Lower leg skin (tissue), 3 donors: ENCODE data around the gene CNTN4.

Experiments used
- CTCF ChIP-seq, 3 donors: fragments of 450-650 bp; IDR thresholded peaks; one replicate each; pipeline ENCODE4 v1.5.1; 2016; ENCODE audit warnings: antibody characterized with exemption in 3 of 3, mild to moderate bottlenecking in 3 of 3, moderate library complexity in 2 of 3
- POLR2A ChIP-seq, 2 donors: fragments of 450-650 bp; IDR thresholded peaks; one replicate each; pipeline ENCODE4 v1.6.1; 2016 to 2017; ENCODE audit warnings: antibody characterized with exemption in 2 of 2, mild to moderate bottlenecking in 1 of 2, moderate library complexity in 1 of 2

DNA sequence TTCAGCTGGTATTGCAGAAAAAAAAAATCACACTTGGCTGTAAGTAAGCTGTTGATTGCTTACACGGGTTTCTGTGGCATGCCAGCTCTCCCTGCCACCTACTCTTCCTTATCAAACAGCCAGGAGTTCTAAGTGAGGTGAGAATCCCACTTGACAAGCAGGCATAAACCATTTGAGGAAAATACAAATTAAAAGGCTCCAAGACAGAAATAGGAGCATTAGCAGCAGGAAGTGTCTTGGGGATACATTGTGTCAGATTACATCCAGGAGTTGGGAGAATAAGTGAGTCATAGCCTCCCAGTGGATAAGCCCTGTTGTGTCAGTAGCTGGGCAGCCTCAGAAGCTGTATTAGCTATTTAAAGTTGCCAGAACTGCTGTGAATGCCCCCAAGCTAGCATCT is 256.0 kb downstream of the CNTN4 start:
- TF ChIP-seq POLR2A (IDR thresholded peaks at IDR 0.05) (no peak), CTCF (IDR thresholded peaks at IDR 0.05) (no peak)
